NK-92 (cell line): ENCODE data around the gene RERE.

Experiments used
- DNase-seq: peaks from one replicate; lab custom pipeline; 2025; ENCODE audit not compliant: unreplicated experiment; lab: John Stamatoyannopoulos, UW

The RERE gene

DNA sequence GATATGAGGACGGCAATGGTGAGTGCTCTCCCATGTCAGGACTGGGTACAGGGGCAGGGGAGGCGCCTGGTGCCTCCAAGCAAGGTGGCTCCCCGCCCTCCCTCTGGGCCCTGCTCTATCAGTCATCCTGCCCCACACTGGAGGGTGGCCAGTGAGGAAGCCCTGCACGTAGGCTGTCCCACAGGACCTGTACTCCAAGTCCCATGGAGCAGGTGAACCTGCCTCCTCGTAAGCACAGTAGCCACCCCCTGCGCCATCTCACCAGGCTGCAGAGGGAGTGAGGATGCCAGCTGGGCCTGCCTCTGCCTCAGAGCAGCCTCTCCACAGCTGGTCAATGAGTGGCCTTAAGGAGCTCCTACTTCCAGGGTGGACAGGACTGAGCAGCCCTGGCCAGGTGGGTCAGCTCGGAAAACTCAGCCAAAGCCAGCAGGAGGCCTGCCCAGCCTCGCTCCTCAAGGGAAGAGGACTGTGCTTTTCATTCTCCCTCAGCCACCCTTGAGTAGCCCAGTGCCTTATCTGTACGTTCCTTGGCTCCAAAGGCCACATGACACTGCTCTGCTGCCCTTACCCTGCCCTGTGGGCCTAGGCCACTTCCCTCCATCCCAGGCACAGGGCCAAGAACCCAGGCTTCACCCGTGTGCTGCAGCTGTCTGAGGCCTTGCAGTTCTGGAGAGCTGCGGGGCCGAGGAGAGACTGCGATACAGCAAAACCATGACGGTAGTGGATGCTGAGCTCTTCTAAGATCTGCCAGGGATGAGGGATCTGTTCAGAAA, 459.9 kb downstream of the RERE start:
- no peak for DNase-seq

DNA sequence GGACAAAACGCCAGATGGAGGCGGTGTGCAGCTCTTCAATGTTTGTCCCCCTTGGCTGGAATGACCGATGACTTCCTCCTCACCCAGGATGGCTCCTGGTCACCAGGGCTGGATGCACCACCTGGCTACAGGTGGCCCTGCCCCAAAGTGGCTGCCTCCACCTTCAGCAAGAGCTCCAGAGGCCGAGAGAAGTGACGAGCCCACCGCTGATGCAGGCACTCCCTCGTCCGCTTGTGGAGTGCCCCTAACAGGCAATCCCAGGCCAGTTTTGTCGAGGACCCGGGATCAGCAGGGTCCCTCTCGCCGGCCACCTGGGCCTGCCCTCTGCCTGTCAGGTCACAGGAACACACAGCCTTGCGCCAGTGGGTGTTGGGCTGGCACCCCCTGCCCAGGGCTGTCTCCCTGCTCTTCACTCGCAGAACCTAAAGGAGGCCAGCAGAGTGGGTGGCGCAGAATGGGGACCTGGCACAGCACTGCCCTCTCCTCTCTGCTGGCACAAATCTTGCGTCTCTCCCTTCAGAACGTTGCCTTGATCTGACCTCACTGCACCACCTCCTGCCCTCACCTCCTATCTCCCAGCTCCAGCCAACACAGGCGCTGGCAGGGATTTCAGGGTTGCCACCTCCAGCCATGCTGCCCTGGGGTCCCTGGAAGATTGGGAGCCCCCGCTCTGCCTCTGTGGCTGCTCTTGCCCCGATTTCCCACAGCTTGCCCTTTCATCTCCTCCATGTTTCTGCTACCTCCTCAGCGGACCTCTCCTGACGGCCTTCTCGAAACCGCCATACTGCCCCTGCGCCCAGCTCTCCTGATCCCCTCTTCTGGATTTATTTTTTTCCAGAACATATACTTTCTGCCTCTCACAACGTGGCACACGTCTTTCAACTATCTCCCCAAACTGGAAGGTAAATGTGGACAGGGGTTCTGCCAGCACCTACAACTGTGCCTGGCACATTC, 460.9 kb downstream of the RERE start:
- no peak for DNase-seq

DNA sequence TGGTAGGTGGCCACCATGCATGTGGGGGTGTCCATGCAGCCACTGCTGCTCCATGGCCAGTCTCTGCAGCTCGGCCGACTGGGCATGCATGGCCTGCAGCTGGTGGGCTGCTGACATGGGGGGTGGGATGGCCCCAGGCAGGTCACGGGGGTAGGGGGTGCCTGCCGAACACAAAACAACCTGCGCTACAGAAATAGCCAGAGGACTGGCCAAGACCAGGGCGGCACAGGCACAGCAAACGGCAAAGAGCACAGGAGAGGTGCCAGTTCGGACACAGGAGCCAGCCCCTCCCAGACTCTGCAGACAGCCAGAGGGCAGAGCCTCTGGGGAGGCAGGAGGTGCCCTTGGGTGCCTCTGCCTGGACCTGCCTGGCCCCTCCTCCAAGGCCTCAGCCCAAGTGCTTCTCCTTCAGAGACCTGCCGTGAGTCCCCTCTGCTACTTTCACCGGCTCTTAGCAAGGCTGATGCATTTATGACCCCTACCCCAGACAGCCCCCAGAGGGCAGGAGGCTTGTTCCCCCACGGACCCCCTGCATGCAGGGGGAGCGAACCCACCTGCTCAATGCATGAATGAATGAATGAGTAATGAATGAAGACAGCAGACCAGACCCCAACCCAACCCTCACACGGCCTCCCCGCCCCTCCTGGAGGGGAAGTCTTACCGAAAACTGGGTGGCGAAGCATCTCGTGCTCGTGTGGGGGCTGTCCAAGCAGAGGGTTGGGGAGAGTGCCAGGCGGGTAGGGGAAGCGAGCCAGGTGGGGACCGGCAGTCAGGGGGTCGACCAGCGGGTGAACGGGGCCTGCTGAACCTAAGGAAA, 461.8 kb downstream of the RERE start:
- DNase-seq: no peak

DNA sequence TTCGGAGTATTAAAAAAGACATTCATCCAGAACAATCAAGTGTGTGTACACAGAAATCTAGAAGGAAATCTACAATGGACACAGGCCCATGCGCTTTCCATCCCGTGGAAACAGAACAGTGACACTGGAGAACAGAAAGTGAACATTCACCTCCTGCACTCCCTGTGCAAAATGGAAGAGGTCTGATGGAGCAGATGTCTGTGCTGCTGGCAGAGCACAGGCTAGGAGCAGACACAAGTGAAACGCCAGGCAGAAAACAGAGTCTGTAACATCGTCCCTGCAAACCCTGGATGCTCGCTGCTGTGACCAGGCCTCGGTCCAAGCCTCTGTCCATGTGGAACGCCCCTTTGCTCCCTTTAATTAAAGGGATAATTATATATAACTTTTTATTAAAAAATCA, 463.4 kb downstream of the RERE start:
- no peak for DNase-seq

DNA sequence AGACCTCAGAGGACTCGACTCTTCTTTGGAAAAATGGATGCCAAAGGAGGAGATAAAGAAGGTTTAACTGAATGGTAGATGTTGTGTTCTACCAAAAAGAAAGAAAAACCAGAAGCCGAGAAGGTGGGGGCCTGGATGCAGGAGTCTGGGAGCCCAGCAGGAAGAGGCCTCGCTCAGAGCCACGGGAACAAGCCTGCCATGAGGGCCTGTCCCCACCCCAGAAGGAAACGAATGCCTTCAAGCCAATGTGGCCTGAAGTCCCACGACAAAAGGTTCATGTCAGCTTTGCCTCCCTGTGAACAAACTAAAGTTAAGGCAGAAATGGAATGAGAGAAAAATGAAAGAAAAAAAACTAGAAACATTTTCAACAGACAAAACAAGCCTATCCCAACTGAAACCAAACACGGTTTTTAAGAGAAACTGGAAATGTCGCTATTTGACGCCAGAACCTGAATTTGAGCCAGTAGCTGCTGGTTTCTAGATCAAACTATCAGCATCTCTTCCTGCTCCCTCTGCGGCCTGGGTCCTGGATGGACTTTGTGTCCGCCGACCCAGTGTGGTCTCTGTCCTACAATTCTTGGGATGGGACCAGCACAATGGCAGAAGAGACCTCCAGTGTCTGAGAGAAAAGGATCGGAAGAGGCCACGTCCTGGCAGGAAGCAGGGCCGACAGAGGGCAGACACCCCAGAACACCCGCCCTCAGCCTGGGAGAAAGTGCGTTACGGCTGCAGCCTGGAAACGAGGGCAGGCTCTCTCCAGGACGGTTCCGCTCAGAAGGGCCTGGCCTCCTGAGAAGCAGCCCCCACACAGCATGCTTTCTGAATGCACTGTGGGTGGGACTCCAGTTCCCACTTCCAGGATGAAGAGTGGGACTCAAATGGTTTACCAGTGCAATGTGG, 464.3 kb downstream of the RERE start:
- no peak for DNase-seq

DNA sequence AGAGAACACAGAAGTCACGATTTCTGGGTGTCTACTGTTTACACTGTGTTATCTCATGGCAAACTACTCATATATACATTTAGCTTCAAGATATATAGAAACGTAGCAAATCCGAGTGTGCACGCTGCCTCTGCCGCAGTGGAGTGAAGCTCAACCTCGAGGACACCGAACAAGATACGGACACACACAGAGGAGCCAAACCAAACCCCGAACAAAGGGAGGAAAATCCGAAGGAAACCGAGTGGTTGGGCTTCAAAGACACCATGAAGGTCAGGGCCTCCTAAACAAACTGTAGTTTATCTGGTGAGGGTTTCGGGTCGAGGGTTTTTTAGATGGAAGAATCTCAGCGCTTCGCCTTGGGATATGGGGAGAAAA, 465.0 kb downstream of the RERE start:
- no peak for DNase-seq

DNA sequence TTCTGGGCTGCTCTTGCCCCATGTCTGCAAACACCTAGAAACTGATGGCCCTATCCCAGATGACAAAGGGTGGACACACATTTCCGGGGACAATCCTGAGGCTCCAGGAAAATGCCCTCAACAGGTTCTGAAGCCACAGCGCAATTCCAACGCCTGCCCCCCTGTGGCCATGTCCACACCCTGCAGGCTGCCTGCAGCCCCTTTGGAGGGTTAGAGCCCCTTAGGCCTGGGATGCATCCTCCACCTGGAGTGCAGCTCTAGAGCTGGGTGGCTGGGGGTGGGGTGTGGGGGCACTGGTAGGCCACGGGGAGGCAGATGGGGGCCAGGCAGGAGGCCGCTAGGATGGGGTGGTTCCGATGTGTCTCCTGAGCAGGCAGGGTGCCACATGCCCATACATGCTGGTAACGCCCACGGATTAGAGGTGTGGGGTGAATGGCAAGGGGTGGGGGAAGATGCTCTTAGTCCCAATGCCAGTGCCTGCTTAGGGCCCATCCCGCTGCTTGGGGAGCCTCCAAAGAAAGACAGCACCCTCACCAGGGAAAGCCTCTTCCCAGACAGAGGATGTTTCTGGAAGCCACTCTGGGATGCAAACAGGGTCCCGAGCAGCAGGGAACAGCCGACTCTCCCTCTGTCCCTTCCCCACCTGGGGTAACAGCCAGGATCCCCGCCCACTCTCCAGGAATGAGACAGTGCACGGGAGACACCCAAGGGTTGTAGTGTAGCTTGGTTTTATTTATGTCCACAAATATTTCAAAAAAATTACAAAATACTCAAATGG, 465.6 kb downstream of the RERE start:
- DNase-seq: no peak

DNA sequence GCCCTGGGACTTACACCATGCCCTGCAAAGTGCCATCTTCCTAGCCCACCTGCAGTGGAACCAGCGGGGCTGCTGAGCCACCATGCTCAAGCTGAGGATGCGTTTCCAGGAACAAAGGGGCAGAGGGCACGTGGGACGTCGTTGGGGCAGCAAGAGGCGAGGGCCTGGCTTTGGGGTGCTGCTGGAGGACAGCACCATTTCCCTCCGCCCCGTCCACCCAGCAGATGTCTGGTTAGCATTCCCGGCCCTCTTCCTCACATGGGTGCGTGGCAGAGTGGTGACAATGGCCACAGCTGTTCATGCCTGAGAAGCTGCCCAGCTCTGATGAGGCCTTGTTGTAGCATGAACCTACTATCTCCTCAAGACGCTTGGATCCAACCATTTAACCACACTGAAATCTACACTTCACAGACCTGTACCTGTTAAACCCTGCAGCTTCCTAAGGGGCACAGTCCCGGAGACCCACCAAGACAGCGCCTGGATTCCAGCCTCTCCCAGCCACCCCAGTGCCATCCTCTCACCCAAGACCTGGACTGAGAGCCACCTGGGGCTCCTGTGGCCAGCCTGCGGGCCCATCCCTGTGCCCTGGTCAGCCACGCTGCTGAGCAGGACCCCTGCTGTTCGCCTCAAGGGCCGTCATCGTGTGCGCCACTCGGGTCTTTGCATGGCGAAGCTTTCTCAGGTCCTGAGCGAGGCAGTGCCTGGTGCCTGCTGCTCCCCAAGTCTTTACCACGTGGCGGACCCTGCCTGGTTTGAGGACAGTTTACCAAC, 466.3 kb downstream of the RERE start:
- DNase-seq: no peak

DNA sequence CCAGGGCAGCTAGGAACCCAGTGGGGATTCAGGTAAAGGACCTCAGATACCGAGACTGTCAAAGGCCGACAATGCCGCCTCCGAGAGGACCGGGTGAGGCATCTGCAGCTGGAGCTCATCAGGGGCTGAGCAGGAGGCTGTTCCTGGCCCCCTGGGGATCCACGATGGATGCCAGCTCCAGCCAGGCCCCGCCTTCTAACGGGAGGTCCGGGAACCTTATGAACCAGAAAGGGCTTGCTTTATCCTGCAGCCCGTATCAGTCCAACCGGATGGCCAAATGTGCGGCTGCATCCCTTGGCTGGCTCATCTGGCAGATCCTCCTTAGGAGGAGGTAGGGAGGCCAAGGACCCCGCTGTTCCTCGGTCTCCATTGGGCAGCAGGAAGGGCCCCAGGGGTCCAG, 467.5 kb downstream of the RERE start:
- DNase-seq: no peak

DNA sequence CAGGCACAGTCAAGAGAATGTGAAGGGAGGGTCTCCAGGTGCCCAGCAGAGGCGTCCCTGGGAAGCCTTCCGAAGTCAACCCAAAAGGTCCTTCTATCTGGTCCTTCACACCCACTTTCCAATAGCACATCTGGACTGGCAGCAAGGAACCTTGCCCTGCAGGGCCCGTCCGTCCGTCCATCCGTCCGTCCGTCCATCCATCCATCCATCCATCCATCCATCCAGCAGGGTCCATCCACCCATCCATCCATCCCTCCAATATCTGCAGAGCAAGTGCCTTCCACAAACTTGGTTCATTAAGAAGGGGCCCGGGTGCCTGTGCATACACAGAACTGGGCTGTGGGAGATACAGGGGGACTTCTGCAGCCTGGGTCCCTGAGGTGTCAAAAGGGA, 468.0 kb downstream of the RERE start:
- DNase-seq: no peak

DNA sequence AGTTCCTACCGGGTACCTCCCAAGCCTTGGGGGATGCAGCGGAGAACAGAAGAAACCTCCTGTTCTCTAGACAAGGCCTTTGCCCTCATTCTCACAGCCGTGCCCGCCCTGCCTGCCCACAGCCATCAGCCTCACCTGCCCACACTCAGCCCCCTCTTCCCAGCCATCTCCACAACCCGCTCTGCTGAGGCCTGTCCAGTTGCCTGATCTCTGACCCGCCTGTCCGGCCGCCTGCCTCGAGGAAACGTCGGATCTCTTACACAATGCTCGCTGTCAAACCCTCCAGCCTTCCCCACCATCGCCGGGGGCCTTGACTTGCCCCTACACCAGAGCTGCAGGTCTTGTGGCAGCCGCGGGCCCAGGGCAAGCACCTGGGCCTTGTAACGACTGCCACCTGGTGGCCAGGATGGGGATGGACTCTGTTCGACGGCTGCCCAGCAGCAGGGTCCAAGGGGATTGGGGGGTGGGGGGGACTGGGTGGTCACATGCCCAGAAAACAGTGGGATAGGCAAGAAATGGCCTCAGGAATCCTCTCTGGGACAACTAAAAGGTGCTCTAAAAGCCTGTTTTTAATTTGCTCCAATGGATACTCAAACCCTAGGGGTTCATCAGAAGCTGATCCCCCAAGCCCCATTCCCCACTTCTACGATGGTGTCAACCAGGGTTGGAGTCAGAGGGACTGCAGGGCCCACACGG, 468.5 kb downstream of the RERE start:
- no peak for DNase-seq

DNA sequence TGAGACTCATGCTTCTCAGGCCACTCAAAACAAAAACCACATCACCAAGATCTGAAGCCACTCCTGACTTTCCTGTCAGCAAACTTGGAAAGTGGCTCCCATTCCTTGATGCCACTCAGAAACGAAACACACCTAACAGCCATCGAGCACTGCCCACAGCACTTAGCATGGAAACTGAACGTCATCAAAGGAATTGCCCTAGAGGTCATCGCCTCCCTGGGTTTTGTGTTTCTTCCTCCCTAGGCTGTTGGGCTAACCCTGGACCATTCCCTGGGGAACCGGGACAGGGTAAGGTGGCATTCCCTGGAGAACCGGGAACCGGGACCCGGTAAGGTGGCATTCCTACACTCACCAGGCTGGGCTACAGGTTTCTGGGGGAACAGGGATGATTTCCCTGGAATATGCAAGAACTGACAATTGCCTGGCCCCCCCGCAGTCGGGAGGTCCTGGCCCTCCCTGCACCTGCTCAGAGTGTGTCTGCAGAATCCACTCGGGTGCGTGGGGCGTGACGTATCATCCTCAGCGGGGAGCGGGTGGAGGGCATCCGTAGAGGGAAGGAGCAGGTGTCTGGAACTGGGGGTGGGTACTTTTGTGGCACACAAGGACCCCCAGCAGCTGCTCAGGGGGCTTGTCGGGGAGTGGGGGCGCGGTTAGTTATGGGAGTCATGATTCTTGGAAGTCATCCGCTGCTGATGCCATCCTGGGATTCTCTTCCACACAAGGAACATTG, 469.2 kb downstream of the RERE start:
- DNase-seq: no peak

DNA sequence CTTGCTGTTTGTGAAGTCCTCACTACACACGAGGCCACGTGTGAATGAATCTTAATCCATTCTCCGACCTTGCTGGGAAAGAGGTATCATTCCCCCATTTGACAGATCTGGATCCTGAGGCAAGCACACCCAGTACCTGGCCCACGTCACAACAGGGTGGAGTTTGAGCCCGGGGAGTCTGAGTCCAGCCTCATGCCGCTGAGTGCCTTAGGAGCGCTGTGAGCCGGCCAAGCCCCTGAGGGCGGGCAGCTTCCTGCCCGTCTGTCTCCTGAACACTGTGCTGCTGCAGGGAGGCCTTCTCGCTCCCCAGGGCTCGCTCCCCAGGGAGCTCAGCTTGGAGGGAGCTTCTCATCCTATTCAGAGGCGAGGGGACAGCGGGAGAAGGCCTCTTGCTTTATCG, 469.8 kb downstream of the RERE start:
- DNase-seq: no peak

DNA sequence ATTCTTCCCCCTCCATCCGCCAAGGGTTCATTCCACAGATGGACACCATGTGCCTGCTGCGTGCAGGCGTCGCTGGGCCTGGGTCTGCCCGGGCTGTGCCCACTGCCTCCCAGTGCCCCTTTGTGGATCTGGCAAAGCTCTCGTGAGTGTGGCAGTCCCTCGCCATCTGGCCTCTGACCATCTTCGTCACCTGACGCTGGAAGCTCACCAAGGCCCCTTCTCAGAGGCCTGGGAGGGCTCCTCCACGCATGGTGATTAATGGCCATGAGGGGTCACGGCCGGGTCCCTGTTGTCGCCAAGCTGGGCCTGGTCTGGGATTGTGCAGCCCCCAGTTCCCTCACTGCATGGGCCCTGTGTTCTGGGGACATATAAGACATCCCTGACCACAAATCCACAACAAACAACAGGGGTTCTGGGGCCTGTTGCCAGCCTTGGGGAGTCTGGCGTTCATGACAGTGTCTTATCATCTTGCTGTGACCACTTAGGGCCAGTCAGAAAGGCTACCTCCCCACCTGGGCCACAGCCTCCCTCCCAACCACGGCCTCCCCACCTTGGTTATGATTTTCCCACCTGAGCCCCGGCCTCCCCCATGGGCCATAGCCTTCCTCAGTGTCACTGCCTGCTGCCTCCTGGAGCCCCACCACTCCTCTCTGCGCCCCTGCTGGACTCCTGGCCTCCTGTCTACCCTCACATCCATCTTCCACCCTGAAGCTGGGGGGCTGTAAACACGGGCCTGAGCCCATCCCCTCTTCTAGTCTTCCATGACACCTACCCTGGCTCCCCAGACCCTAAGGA, 471.6 kb downstream of the RERE start:
- no peak for DNase-seq

DNA sequence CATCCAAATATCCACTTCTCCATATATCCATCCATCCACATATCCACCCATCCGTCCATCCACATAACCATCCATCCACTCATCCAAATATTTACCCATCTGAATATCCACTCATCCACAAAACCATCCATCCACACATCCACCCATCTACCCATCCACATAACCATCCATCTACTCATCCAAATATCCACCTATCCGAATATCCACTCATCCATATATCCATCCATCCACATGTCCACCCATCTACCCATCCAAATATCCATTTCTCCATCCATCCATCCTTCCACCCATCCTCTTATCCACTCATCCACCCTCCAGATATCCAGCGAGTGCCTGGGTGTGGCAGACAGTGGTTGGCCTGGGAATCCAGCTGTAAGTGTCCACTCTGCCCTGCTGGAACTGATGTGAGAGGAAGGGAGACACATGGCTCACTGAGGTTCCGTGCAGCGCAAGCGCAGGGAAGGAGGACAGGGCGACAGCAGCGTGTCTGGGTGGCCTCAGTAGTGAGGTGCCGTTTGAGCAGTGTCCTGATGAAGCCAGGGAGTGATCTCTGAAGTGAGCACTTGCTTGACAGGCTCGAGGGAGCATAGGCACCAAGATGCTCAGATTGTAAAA, 472.4 kb downstream of the RERE start:
- DNase-seq: no peak

DNA sequence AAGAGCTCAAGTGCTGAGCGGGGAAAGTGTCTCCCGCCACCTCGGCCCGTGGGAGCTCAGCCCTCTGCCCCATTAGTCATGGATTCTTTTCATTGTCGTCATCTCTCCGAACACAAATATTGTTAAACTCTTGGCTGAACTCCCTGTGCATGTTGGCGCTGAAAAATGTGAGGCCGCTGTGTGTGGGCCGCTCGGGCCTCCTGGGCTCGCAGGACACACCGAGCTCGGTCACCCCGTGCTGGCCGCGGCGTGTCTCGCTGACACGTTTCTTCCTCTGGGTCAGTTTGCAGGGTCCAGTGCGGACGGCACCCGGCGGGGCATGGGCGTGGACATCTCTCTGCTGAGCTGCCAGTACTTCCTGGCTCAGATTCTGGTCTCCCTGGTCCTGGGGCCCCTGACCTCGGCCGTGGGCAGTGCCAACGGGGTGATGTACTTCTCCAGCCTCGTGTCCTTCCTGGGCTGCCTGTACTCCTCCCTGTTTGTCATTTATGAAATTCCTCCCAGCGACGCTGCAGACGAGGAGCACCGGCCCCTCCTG, 473.9 kb downstream of the RERE start:
- DNase-seq: no peak
